Measurements from ENCODE around the gene AP3B1.

- TF ChIP-seq CTCF (conservative IDR thresholded peaks at IDR 0.05; ENCODE audit: low read depth, low read length) = no peak
- TF ChIP-seq EZH2 (IDR thresholded peaks at IDR 0.05; ENCODE audit: borderline replicate concordance, low read depth, low read length, poor library complexity, severe bottlenecking) = no peak
These were observed 218.1 kb downstream of the AP3B1 start for GRCh38 chr5:78076351-78076750.
